Neural cell (in vitro differentiated cells): ENCODE data around the gene NCKAP5. TPM values are rescaled to one million over a fixed set of nuclear protein-coding genes. Genes with fewer than 3 reads are reported as not detected.

Source experiments
- H2AFZ ChIP-seq: fragments of 200-600, 300-800 bp; sonication (generic), shearing (Covaris generic); 2 replicates; pipeline ENCODE4 v1.6.0; 2014; ENCODE audit warnings: low read depth, mild to moderate bottlenecking, antibody characterized with exemption, low read length, moderate library complexity
- H3F3A ChIP-seq: fragments of 200-600 bp; shearing (Covaris generic); 2 replicates; pipeline ENCODE4 v1.6.1; 2016; ENCODE audit warnings: mild to moderate bottlenecking, moderate library complexity, mixed read lengths, antibody characterized with exemption, low read length; ENCODE audit not compliant: insufficient read depth, poor library complexity, severe bottlenecking
- H3K27ac ChIP-seq: fragments of 200-600, 300-800 bp; sonication (generic), shearing (Covaris generic); 2 replicates; pipeline ENCODE4 v1.5.1; 2014; ENCODE audit warnings: mild to moderate bottlenecking, low read length, moderate library complexity
- H3K27me3 ChIP-seq: fragments of 300-800, 200-600 bp; sonication (generic), shearing (Covaris generic); 2 replicates; pipeline ENCODE4 v1.6.0; 2014; ENCODE audit warnings: mild to moderate bottlenecking, low read depth, low read length, moderate library complexity; ENCODE audit not compliant: insufficient read depth
- H3K36me3 ChIP-seq: fragments of 300-800, 200-600 bp; sonication (generic), shearing (Covaris generic); 2 replicates; pipeline ENCODE4 v1.5.1; 2014; ENCODE audit warnings: mild to moderate bottlenecking, antibody characterized with exemption, low read length, moderate library complexity; ENCODE audit not compliant: insufficient read depth
- H3K4me2 ChIP-seq: fragments of 300-800, 200-600 bp; sonication (generic), shearing (Covaris generic); 2 replicates; pipeline ENCODE4 v1.6.0; 2014; ENCODE audit warnings: mild to moderate bottlenecking, low read length
- H3K4me3 ChIP-seq: fragments of 300-800, 200-600 bp; sonication (generic), shearing (Covaris generic); 2 replicates; pipeline ENCODE4 v1.5.1; 2014; ENCODE audit warnings: mild to moderate bottlenecking, low read length, moderate library complexity
- H3K79me2 ChIP-seq: fragments of 200-600 bp; shearing (Covaris generic); replicated peaks from 2 replicates; pipeline ENCODE4 v1.6.0; 2014; ENCODE audit warnings: mild to moderate bottlenecking, low read length, moderate library complexity; ENCODE audit not compliant: insufficient read depth
- H3K9ac ChIP-seq: fragments of 300-800, 200-600 bp; sonication (generic), shearing (Covaris generic); 2 replicates; pipeline ENCODE4 v1.6.1; 2016; ENCODE audit warnings: mild to moderate bottlenecking, low read length, mixed read lengths
- H3K9me2 ChIP-seq: fragments of 200-600 bp; shearing (Covaris generic); 2 replicates; pipeline ENCODE4 v1.6.1; 2016; ENCODE audit warnings: mild to moderate bottlenecking, low read length, mixed read lengths; ENCODE audit not compliant: insufficient read depth
- H3K9me3 ChIP-seq: fragments of 200-600, 300-800 bp; sonication (generic), shearing (Covaris generic); 2 replicates; pipeline ENCODE4 v1.6.1; 2016; ENCODE audit warnings: mild to moderate bottlenecking, mixed run types, low read length, moderate library complexity, mixed read lengths
- H4K20me1 ChIP-seq: fragments of 200-600 bp; shearing (Covaris generic); 2 replicates; pipeline ENCODE4 v1.6.1; 2016; ENCODE audit warnings: mild to moderate bottlenecking, mixed run types; ENCODE audit not compliant: insufficient read depth
- CTCF ChIP-seq: fragments of 450-650 bp; IDR thresholded peaks from 2 replicates; pipeline ENCODE4 v1.5.1; 2014; ENCODE audit warnings: antibody characterized with exemption, mild to moderate bottlenecking, moderate library complexity; ENCODE audit not compliant: poor library complexity, severe bottlenecking
- EP300 ChIP-seq: fragments of 450-650 bp; conservative IDR thresholded peaks from 2 replicates; pipeline ENCODE4 v1.6.1; 2014; ENCODE audit warnings: antibody characterized with exemption, mild to moderate bottlenecking, moderate library complexity; ENCODE audit not compliant: poor library complexity, severe bottlenecking
- EZH2 ChIP-seq: fragments of 200-600, 300-800 bp; shearing (Covaris generic), sonication (generic); IDR thresholded peaks from 2 replicates; pipeline ENCODE4 v1.6.1; 2014; ENCODE audit warnings: antibody characterized with exemption, low read length, borderline replicate concordance, mild to moderate bottlenecking; ENCODE audit not compliant: insufficient read depth, poor library complexity, severe bottlenecking
- MXI1 ChIP-seq: fragments of 450-650 bp; conservative IDR thresholded peaks from 2 replicates; pipeline ENCODE4 v1.6.1; 2014; ENCODE audit warnings: antibody characterized with exemption, mild to moderate bottlenecking; ENCODE audit not compliant: poor library complexity, severe bottlenecking
- POLR2AphosphoS5 ChIP-seq: IDR thresholded peaks from 2 replicates; pipeline ENCODE4 v1.6.1; 2012
- RAD21 ChIP-seq: fragments of 450-650 bp; conservative IDR thresholded peaks from 2 replicates; pipeline ENCODE4 v1.6.1; 2014; ENCODE audit warnings: antibody characterized with exemption, mild to moderate bottlenecking, moderate library complexity
- REST ChIP-seq: IDR thresholded peaks from 2 replicates; pipeline ENCODE4 v1.6.1; 2012; ENCODE audit warnings: borderline replicate concordance
- SMC3 ChIP-seq: fragments of 450-650 bp; conservative IDR thresholded peaks from 2 replicates; pipeline ENCODE4 v1.6.1; 2014; ENCODE audit warnings: antibody characterized with exemption, mild to moderate bottlenecking, moderate library complexity; ENCODE audit not compliant: poor library complexity
- TAF1 ChIP-seq: IDR thresholded peaks from 2 replicates; pipeline ENCODE4 v1.6.1; 2012; ENCODE audit warnings: low read depth
- polyA plus RNA-seq: library from polyadenylated mRNA; depleted of rRNA; stranded (reverse); fragments of >200 nt; gene quantifications from 2 replicates; pipeline ENCODE4 v1.2.3, GENCODE V29; 2014

NCKAP5 gene
- polyA plus RNA-seq, 1 donor from 2014 or later = 2.4 TPM

DNA sequence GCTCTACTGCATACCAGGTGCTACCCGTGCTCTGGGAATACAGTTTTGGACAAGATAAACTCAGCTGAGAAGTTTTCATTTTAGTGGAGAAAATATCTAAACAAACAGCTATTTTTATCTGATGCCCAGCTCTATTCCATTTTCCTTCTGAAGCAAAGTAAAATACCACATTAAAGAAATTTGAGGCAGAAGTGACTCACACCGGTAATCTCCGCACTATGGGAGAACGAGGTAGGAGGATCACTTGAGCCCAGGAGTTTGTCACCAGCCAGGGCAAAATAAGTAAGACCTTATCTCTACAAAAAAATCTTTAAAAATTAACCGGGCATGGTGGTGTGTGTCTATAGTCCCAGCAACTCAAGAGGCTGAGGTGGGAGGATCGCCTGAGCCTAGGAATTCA, 482.1 kb downstream of the NCKAP5 start:
- Histone ChIP-seq H3K9me2 (no peaks in the 10 kb centered on the region), H4K20me1 (no peaks in the 10 kb centered on the region), H3K9me3 (no peaks in the 10 kb centered on the region), H3K79me2 (no peaks in the 10 kb centered on the region), H3K4me3 (no peak overlapping the region), H3K27me3 (no peaks in the 10 kb centered on the region), H2AFZ (no peak overlapping the region), H3K36me3 (no peaks in the 10 kb centered on the region), H3K9ac (no peak overlapping the region), H3K27ac (no peak overlapping the region), H3F3A (no peaks in the 10 kb centered on the region), H3K4me2 (no peak overlapping the region)
- TF ChIP-seq MXI1 (no peak), POLR2AphosphoS5 (no peak), CTCF (no peak), EZH2 (no peak), TAF1 (no peak), SMC3 (no peak), EP300 (no peak), REST (no peak), RAD21 (no peak)

GRCh38 chr2:133085646-133086045, 482.6 kb downstream of the NCKAP5 start:
- Histone ChIP-seq H3K4me3 (no peak overlapping the region), H3K79me2 (no peaks in the 10 kb centered on the region), H2AFZ (no peak overlapping the region), H3F3A (no peaks in the 10 kb centered on the region), H3K4me2 (no peak overlapping the region), H4K20me1 (no peaks in the 10 kb centered on the region), H3K9ac (no peak overlapping the region), H3K9me3 (no peaks in the 10 kb centered on the region), H3K36me3 (no peaks in the 10 kb centered on the region), H3K9me2 (no peaks in the 10 kb centered on the region), H3K27ac (no peak overlapping the region), H3K27me3 (no peaks in the 10 kb centered on the region)
- no peak for TF ChIP-seq TAF1
- no peak for TF ChIP-seq REST
- TF ChIP-seq SMC3 = no peak
- TF ChIP-seq EP300 = no peak
- TF ChIP-seq RAD21 = no peak
- TF ChIP-seq EZH2 = no peak
